BJ (cell line): ENCODE data around the gene CA6. TPM values are rescaled to one million over a fixed set of nuclear protein-coding genes. Genes with fewer than 3 reads are reported as not detected.
"Not testable (repeated sequence)": the region's sequence is repeated elsewhere in the genome, so short reads cannot be mapped to it uniquely, and the experiment has no call there.

Experiments
- CTCF ChIA-PET: fragments of 350-600 bp; formaldehyde crosslinking; extraction: SDS; loops from one replicate; lab custom pipeline; 2021; ENCODE audit warnings: antibody characterized with exemption, inconsistent platforms; lab: Yijun Ruan, JAX
- POLR2A ChIA-PET: fragments of 300-600 bp; sonication (Branson Sonifier 250); formaldehyde crosslinking; extraction: SDS; loops from one replicate; lab custom pipeline; 2021; ENCODE audit warnings: antibody characterized with exemption; lab: Charles Lee
- DNase-seq: peaks from one replicate; pipeline ENCODE4 v3.0.0-alpha.2; 2011; ENCODE audit warnings: low read depth
- H3K27me3 ChIP-seq: 2 replicates; pipeline ENCODE4 v1.6.0; 2011; ENCODE audit warnings: low read length; ENCODE audit not compliant: control insufficient read depth, insufficient read depth
- H3K36me3 ChIP-seq: 2 replicates; pipeline ENCODE4 v1.5.1; 2011; ENCODE audit warnings: low read length; ENCODE audit not compliant: control insufficient read depth, insufficient read depth
- H3K4me3 ChIP-seq: 2 replicates; pipeline ENCODE4 v1.5.1; 2011; ENCODE audit warnings: low read depth, mild to moderate bottlenecking, control low read depth, low read length
- CTCF ChIP-seq: IDR thresholded peaks from 2 replicates; pipeline ENCODE4 v1.5.1; 2011; ENCODE audit warnings: low read depth, mild to moderate bottlenecking, control low read depth, inconsistent platforms, low read length, moderate library complexity; ENCODE audit not compliant: insufficient read depth
- polyA plus RNA-seq: library from polyadenylated mRNA; depleted of rRNA; stranded (reverse); fragments of >200 nt; gene quantifications from 2 replicates; pipeline ENCODE4 v1.2.3, GENCODE V29; 2011

Gene CA6
- polyA plus RNA-seq, 1 experiment: not detected

- no peak for DNase-seq
- H3K27me3 ChIP-seq: peaks cover 2% of the 10 kb centered on the region; the same call in 1 of the 2 replicates
- ChIA-PET POLR2A (no interaction called here), CTCF (interaction anchor here (0.7 to 3.9 kb wide), 11 partner anchors 9 to 138 kb away, joined by 3 to 25 read pairs (median 4); no protein-coding TSS in a partner anchor)
- no peaks in the 10 kb centered on the region for H3K36me3 ChIP-seq
- TF ChIP-seq CTCF: no peak
- no peak overlapping the region for H3K4me3 ChIP-seq
Measured at GRCh38 chr1:8963963-8964362, 18.3 kb downstream of the CA6 start.

GRCh38 chr1:8965121-8965820, 19.6 kb downstream of the CA6 start:
- peaks cover 2% of the 10 kb centered on the region; the same call in 1 of the 2 replicates for H3K27me3 ChIP-seq
- POLR2A ChIA-PET: no interaction called here
- no peaks in the 10 kb centered on the region for H3K36me3 ChIP-seq
- no peak overlapping the region for H3K4me3 ChIP-seq
- TF ChIP-seq CTCF: no peak
- CTCF ChIA-PET: no interaction called here
- DNase-seq: no peak

GRCh38 chr1:8966606-8967005, 20.9 kb downstream of the CA6 start:
- Histone ChIP-seq H3K36me3 (no peaks in the 10 kb centered on the region), H3K27me3 (peaks cover 1% of the 10 kb centered on the region; the same call in 1 of the 2 replicates), H3K4me3 (no peak overlapping the region)
- ChIA-PET POLR2A (no interaction called here), CTCF (interaction anchor here (1.3 kb wide), 1 partner anchor 22 kb away, joined by 3 read pairs; no protein-coding TSS in a partner anchor)
- no peak for TF ChIP-seq CTCF
- DNase-seq: no peak

- CTCF ChIA-PET: interaction anchor here (1.4 kb wide), 1 partner anchor 19 kb away, joined by 6 read pairs; no protein-coding TSS in a partner anchor
- H3K36me3 ChIP-seq, POLR2A ChIA-PET, H3K27me3 ChIP-seq, H3K4me3 ChIP-seq, DNase-seq: not testable (repeated sequence)
Measured at GRCh38 chr1:8968902-8969301, 23.2 kb downstream of the CA6 start.

- no peak for DNase-seq
- Histone ChIP-seq H3K36me3 (no peaks in the 10 kb centered on the region), H3K4me3 (no peak overlapping the region), H3K27me3 (no peaks in the 10 kb centered on the region)
- CTCF ChIA-PET: no interaction called here
- POLR2A ChIA-PET: no interaction called here
- TF ChIP-seq CTCF: no peak
Measured at GRCh38 chr1:8969937-8970336, 24.3 kb downstream of the CA6 start.

GRCh38 chr1:8970870-8971337, 25.2 kb downstream of the CA6 start:
- CTCF ChIA-PET: interaction anchor here (0.5 kb wide), 1 partner anchor 18 kb away, joined by 3 read pairs; no protein-coding TSS in a partner anchor
- no peak for TF ChIP-seq CTCF
- POLR2A ChIA-PET: no interaction called here
- H3K36me3 ChIP-seq: no peaks in the 10 kb centered on the region
- DNase-seq: no peak
- no peaks in the 10 kb centered on the region for H3K27me3 ChIP-seq
- no peak overlapping the region for H3K4me3 ChIP-seq
